IMR-90 (cell line): ENCODE data around the gene HIPK1. TPM values are rescaled to one million over a fixed set of nuclear protein-coding genes. Genes with fewer than 3 reads are reported as not detected.

ENCODE experiments used
- ATAC-seq: fragments of 200-7000 bp; cut with Tn5 transposase; 2 replicates; pipeline ENCODE4 v1.9.1; 2020; ENCODE audit warnings: low read depth, mild to moderate bottlenecking, moderate library complexity
- BruUV-seq: library from RNA; stranded (reverse); fragments of 400-500 nt; replicated peaks from 2 replicates; lab custom pipeline; 2021; lab: Mats Ljungman, UMichigan
- CTCF ChIA-PET: fragments of 300-600 bp; formaldehyde crosslinking; extraction: SDS; loops from one replicate; lab custom pipeline; 2021; ENCODE audit warnings: antibody characterized with exemption; lab: Yijun Ruan, JAX
- POLR2A ChIA-PET: fragments of 300-600 bp; sonication (Branson Sonifier 250); formaldehyde crosslinking; loops from one replicate; lab custom pipeline; 2022; ENCODE audit warnings: antibody characterized with exemption; ENCODE audit not compliant: unreplicated experiment; lab: Charles Lee
- DNase-seq: peaks from one replicate; pipeline ENCODE4 v3.0.0; 2013
- H2AFZ ChIP-seq: replicated peaks from 2 replicates; pipeline ENCODE3; 2013; ENCODE audit warnings: low read length, mild to moderate bottlenecking; ENCODE audit not compliant: poor library complexity
- H2AK5ac ChIP-seq: 2 replicates; pipeline ENCODE4 v1.6.1; 2013; ENCODE audit warnings: low read depth, low read length, inconsistent platforms
- H2AK9ac ChIP-seq: replicated peaks from 2 replicates; pipeline ENCODE3; 2013; ENCODE audit warnings: mild to moderate bottlenecking, low read depth, low read length, moderate library complexity; ENCODE audit not compliant: poor library complexity
- H2BK120ac ChIP-seq: 2 replicates; pipeline ENCODE4 v1.6.1; 2013; ENCODE audit warnings: low read depth, low read length, inconsistent platforms
- H2BK15ac ChIP-seq: 3 replicates; pipeline ENCODE4 v1.6.1; 2013; ENCODE audit warnings: low read depth, low read length, inconsistent platforms
- H2BK20ac ChIP-seq: 2 replicates; pipeline ENCODE4 v1.6.1; 2013; ENCODE audit warnings: low read depth, mild to moderate bottlenecking, inconsistent platforms, low read length, moderate library complexity
- H2BK5ac ChIP-seq: 2 replicates; pipeline ENCODE4 v1.6.1; 2013; ENCODE audit warnings: mild to moderate bottlenecking, low read depth, low read length, inconsistent platforms; ENCODE audit not compliant: poor library complexity, severe bottlenecking
- H3K14ac ChIP-seq: replicated peaks from 2 replicates; pipeline ENCODE4 v1.6.1; 2013; ENCODE audit warnings: low read depth, low read length, inconsistent platforms
- H3K18ac ChIP-seq: 2 replicates; pipeline ENCODE4 v1.6.1; 2013; ENCODE audit warnings: low read depth, low read length, control low read depth
- H3K23ac ChIP-seq: 2 replicates; pipeline ENCODE4 v1.6.1; 2013; ENCODE audit warnings: low read depth, low read length, inconsistent platforms
- H3K27ac ChIP-seq: 2 replicates; pipeline ENCODE4 v1.5.1; 2013; ENCODE audit warnings: mild to moderate bottlenecking, control low read depth, low read length; ENCODE audit not compliant: insufficient read depth
- H3K27me3 ChIP-seq: 2 replicates; pipeline ENCODE4 v1.6.1; 2013; ENCODE audit warnings: low read length; ENCODE audit not compliant: control insufficient read depth, insufficient read depth
- H3K36me3 ChIP-seq: 2 replicates; pipeline ENCODE4 v1.6.1; 2013; ENCODE audit warnings: low read length, mixed read lengths; ENCODE audit not compliant: control insufficient read depth, insufficient read depth
- H3K4ac ChIP-seq: 2 replicates; pipeline ENCODE4 v1.6.1; 2013; ENCODE audit warnings: low read depth, low read length, inconsistent platforms
- H3K4me1 ChIP-seq: 2 replicates; pipeline ENCODE4 v1.6.1; 2013; ENCODE audit warnings: low read length, mixed read lengths; ENCODE audit not compliant: control insufficient read depth, insufficient read depth
- H3K4me2 ChIP-seq: 2 replicates; pipeline ENCODE4 v1.6.1; 2013; ENCODE audit warnings: low read depth, mild to moderate bottlenecking, control low read depth, low read length, moderate library complexity
- H3K4me3 ChIP-seq: 2 replicates; pipeline ENCODE4 v1.5.1; 2013; ENCODE audit warnings: low read depth, mild to moderate bottlenecking, control low read depth, low read length, moderate library complexity; ENCODE audit not compliant: insufficient read depth
- H3K56ac ChIP-seq: 2 replicates; pipeline ENCODE4 v1.6.1; 2013; ENCODE audit warnings: low read length, inconsistent platforms; ENCODE audit not compliant: insufficient read depth; ENCODE audit errors: extremely low read depth
- H3K79me1 ChIP-seq, 2 experiments: 2 replicates each; pipeline ENCODE4 v1.6.1; 2013; ENCODE audit warnings: low read length in 2 of 2, inconsistent platforms in 1 of 2, low read depth in 1 of 2
- H3K9ac ChIP-seq: 2 replicates; pipeline ENCODE4 v1.6.1; 2013; ENCODE audit warnings: low read depth, low read length, control low read depth
- H3K9me1 ChIP-seq: 2 replicates; pipeline ENCODE4 v1.6.1; 2013; ENCODE audit warnings: low read length, inconsistent platforms; ENCODE audit not compliant: insufficient read depth
- H3K9me3 ChIP-seq: 2 replicates; pipeline ENCODE4 v1.6.1; 2013; ENCODE audit warnings: low read length; ENCODE audit not compliant: control insufficient read depth, insufficient read depth
- H4K20me1 ChIP-seq: 2 replicates; pipeline ENCODE4 v1.6.1; 2013; ENCODE audit warnings: low read length, inconsistent platforms; ENCODE audit not compliant: insufficient read depth
- H4K5ac ChIP-seq: 2 replicates; pipeline ENCODE4 v1.6.1; 2013; ENCODE audit warnings: mild to moderate bottlenecking, low read depth, low read length, control low read depth
- H4K8ac ChIP-seq, 2 experiments: 2 replicates each; pipeline ENCODE4 v1.6.1; 2013; ENCODE audit warnings: low read depth in 2 of 2, low read length in 2 of 2, control low read depth in 1 of 2, inconsistent platforms in 1 of 2
- H4K91ac ChIP-seq: 2 replicates; pipeline ENCODE4 v1.6.1; 2013; ENCODE audit warnings: low read depth, low read length, inconsistent platforms; ENCODE audit not compliant: insufficient read depth
- MAZ ChIP-seq: IDR thresholded peaks from 2 replicates; pipeline ENCODE4 v1.6.1; 2012; ENCODE audit warnings: low read depth, mild to moderate bottlenecking, low read length, improper control_type of control experiment, moderate library complexity, borderline replicate concordance
- NFE2L2 ChIP-seq: fragments of 150-350 bp; IDR thresholded peaks from 2 replicates; pipeline ENCODE4 v1.6.1; 2016; ENCODE audit warnings: low read depth, mild to moderate bottlenecking, low read length
- POLR2A ChIP-seq: IDR thresholded peaks from 2 replicates; pipeline ENCODE4 v1.6.1; 2012; ENCODE audit warnings: mild to moderate bottlenecking, low read depth, low read length
- RCOR1 ChIP-seq: IDR thresholded peaks from 2 replicates; pipeline ENCODE4 v1.6.1; 2012; ENCODE audit warnings: mild to moderate bottlenecking, low read length, improper control_type of control experiment; ENCODE audit not compliant: insufficient replicate concordance
- RFX5 ChIP-seq: IDR thresholded peaks from 2 replicates; pipeline ENCODE4 v1.8.0; 2012; ENCODE audit warnings: low read depth, mild to moderate bottlenecking, low read length, moderate library complexity
- WGBS, 2 experiments: methylation state at CpG; one replicate each; pipeline versions ENCODE4 v1.1.5 to v1.1.7; 2013; ENCODE audit warnings: missing lambda C conversion rate in 2 of 2; ENCODE audit not compliant: insufficient read length in 1 of 2; ENCODE audit errors: extremely low coverage in 2 of 2; 5-methylcytosine and 5-hydroxymethylcytosine counted together
- dilution Hi-C: fragments of 300-500 bp; cut with HindIII; formaldehyde crosslinking; loops from one replicate; pipeline ENCODE4 v1.14.3; 2018; ENCODE audit warnings: low sequenced_read_pairs; ENCODE audit not compliant: unreplicated experiment
- in situ Hi-C: fragments of 300-500 bp; cut with MboI; formaldehyde crosslinking; loops from 3 replicates; pipeline ENCODE4 v1.14.3; 2019; ENCODE audit warnings: low sequenced_read_pairs, inconsistent platforms, mixed read lengths
- intact Hi-C: fragments of 100-400 bp; cut with micrococcal nuclease; formaldehyde crosslinking; loops from 2 replicates; pipeline ENCODE4 v1.10.0; 2022
- polyA plus RNA-seq, 3 experiments: library from polyadenylated mRNA; depleted of rRNA; stranded (reverse); fragments of >200 nt; gene quantifications; 2 replicates each; pipeline ENCODE4 v1.2.3, GENCODE V29; 2012; ENCODE audit warnings: low replicate concordance in 1 of 3
- total RNA-seq: library from RNA; depleted of rRNA; stranded (reverse); fragments of >200 nt; gene quantifications from 2 replicates; pipeline ENCODE4 v1.2.3, GENCODE V29; 2012
- TF ChIP-seq, protein P1 (sequence below): fragments of 150-350 bp; IDR thresholded peaks from 2 replicates; pipeline ENCODE4 v1.6.1; 2017; ENCODE audit warnings: mild to moderate bottlenecking, antibody characterized with exemption, low read length, low read depth

The HIPK1 gene
- total and polyA plus RNA-seq, 2 of the 4 experiments (the other 2 are of a cell fraction) = 15.3 to 33.9 TPM

DNA sequence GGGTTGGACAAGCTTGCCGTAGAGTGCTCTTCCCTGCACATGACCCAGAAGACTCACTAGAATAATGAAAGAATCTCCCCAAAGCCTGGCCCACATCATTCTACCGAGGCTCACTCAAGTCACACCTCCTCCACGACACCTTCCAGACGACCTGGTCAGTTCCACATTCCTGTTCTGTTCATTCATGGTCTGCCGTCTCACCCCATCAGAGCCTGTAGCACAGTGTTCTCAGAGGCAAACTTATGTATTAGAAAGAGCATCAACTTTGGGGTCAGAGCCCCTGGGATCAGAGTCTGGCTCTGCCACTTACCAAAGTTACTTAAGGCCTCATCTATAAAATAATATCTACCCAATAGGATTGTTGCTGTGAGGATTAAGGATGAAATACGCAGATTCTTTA is 57.7 kb downstream of the HIPK1 start:
- Histone ChIP-seq H4K91ac (no peak overlapping the region), H3K27ac (no peak overlapping the region), H3K4me2 (no peak overlapping the region), H2BK20ac (no peak overlapping the region), H3K79me1 (peaks cover 0 to 5% of the 10 kb centered on the region in 2 experiments; a peak in 1 of 4 replicates), H3K23ac (no peak overlapping the region), H2AK9ac (no peak overlapping the region), H3K27me3 (no peaks in the 10 kb centered on the region; the same call in 1 of the 2 replicates), H3K9me1 (peaks cover 5% of the 10 kb centered on the region), H2BK15ac (no peak overlapping the region), H2BK5ac (no peak overlapping the region), H2AFZ (no peak overlapping the region), H3K4ac (no peak overlapping the region), H3K56ac (no peak overlapping the region), H3K9ac (no peak overlapping the region), H3K4me3 (no peak overlapping the region), H3K18ac (no peak overlapping the region), H4K5ac (no peak overlapping the region), H2AK5ac (no peak overlapping the region), H3K36me3 (no peaks in the 10 kb centered on the region), H3K9me3 (no peaks in the 10 kb centered on the region), H2BK120ac (no peak overlapping the region), H4K20me1 (no peaks in the 10 kb centered on the region), H3K4me1 (peaks cover 13% of the 10 kb centered on the region), H3K14ac (no peak overlapping the region), H4K8ac (no peak overlapping the region)
- dilution Hi-C loops (no loop called here), intact Hi-C loops (no loop called here), in situ Hi-C loops (no loop called here)
- ChIA-PET CTCF (no interaction called here), POLR2A (no interaction called here)
- WGBS, 2 experiments = 33% methylated on average over 3 of the region's 6 CpGs; no CpG with 5 or more reads in 1 of the 2 experiments
- TF ChIP-seq NFE2L2 (no peak), MAZ (no peak), POLR2A (no peak), RCOR1 (no peak), RFX5 (no peak)
- TF ChIP-seq, protein P1, sequence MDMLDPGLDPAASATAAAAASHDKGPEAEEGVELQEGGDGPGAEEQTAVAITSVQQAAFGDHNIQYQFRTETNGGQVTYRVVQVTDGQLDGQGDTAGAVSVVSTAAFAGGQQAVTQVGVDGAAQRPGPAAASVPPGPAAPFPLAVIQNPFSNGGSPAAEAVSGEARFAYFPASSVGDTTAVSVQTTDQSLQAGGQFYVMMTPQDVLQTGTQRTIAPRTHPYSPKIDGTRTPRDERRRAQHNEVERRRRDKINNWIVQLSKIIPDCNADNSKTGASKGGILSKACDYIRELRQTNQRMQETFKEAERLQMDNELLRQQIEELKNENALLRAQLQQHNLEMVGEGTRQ = no peak
- DNase-seq = no peak
- no TSS peak for BruUV-seq
- no peak for ATAC-seq
